HG02852 (cell line): ENCODE data around the gene DYNC1H1.
"Not testable (repeated sequence)": the region's sequence is repeated elsewhere in the genome, so short reads cannot be mapped to it uniquely, and the experiment has no call there.

Experiments used
- ATAC-seq: cut with Tn5 transposase; IDR thresholded peaks from one replicate; pipeline ENCODE4 v1.9.1; 2021; ENCODE audit warnings: mild to moderate bottlenecking, moderate library complexity; ENCODE audit not compliant: unreplicated experiment

The DYNC1H1 gene

DNA sequence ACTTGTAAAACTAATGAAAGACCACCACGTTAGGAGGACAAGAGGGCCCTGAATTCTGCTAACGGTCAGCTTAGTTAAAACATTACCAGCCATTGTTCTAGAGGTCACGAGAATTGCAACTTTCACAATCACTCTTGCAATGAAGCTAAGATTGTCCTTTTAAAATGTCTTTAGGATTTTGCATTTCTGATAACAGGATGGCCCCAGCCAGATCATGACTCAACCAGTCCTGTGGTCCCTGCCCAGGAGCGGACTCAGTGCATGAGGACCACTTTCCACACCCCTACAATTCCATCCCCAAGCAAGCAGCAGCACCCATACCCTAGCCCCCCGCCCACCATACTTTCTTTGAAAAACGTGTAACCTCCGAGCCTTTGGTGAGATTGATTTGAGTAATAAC is 93.8 kb downstream of the DYNC1H1 start:
- no peak for ATAC-seq

DNA sequence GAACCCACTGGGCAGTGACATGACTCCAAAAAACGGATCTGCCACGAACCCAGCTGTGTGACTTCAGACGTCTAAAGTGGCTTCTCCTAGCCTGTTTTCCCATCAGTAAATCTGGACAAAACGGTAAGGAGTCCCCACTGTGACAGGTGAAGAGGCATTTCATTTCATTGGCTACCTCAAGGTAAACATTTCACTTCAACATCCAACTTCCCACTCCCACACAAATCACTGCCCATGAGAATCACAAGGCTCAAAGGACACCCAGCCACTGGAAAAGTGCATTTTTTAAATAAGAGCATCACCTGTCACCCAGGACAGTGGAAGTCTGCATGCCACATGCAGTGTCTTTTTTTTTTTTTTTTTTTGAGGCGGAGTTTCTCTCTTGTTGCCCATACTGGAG is 94.6 kb downstream of the DYNC1H1 start:
- no peak for ATAC-seq

DNA sequence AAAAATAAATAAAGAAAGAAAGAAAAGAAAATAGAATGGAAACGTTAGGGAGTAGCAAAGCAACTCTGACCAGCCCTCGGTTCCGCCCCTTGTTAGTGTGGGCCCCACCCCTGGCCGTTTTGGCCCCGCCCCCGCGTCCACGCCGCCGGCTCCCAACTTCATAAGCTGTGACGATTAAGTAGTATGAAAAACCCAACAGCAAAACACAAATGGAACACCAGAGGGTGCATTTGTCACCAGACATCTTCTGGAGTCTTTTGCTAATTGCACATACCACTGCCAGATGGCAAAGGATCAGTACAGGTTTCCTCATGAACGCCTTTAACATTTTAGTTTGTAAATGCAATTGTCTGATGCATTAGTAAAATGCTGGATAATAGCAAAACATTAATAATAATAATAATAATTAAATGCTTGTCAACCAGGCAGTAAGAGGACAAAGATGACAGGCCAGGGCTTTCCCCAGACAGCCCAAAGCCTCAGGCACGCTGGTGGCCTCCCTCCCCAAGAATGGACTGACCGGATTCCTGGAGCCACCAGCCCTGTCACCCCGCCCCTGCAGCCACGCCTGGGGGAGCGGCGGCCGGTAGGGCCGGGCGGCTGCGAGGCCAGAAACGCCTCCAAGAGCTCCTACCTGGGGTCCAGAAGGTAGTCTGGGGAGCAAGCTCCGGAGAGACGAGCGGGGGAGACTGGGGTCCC is 98.9 kb downstream of the DYNC1H1 start:
- no peak for ATAC-seq

DNA sequence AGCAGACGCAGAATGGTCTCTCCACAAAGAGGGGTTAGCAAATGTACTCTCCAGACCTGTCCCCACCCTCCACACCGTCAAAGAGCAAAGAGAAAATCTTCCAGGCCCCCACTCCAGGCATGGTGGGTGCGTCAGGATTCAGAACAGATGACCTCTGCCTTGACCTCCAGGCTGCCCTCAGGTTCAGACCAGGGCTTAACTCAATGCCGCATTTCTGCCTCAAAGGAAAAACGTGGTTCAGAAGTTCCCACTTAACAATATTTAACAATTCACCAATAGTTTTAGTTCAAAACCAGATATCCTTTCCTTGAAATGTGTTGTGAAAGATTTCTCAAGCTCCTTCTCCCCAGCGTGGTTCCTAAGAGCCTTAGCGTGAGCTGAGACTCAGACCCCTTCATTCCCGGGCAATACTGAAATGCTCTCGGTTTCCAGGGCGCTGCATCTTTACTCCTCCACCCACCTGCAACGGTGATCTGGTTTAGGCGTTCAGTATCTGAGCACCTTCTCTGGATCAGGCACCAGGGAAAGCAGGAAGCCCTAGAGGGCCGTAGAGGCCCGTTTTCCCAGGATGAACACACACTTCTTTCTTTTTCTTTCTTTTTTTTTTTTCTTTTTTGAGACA is 99.5 kb downstream of the DYNC1H1 start:
- ATAC-seq = no peak

DNA sequence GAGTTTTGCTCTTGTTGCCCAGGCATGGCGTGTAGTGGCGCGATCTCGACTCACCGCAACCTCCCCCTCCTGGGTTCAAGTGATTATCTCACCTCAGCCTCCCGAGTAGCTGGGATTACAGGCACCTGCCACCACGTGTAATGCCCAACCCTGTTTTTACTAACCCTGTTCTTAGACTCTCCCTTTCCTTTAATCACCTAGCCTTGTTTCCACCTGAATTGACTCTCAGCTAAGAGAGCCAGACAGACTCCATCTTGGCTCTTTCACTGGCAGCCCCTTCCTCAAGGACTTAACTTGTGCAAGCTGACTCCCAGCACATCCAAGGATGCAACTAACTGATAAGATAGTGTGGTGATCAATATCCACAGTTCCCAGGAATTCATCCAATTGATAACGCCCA is 100.2 kb downstream of the DYNC1H1 start:
- not testable (repeated sequence) for ATAC-seq

DNA sequence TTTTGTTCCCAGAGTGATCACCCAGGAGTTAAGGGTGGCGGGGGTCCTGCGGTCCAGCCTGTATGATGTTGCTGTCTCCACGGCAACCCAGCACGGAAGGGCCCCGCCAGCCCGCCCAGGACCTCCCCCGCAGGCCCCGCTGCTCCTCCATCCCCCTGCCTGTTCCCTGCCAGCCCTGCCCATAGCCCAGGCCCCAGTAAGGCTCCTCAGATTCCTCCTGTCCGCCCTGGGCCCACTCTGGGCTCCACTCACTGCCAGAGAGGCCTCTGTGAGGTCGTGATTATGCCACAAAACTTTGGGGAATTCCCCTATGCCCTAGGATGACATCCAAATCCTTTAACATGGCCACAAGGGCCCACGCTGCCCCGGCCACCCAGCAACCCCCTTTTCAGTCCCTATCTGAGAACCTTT is 101.7 kb downstream of the DYNC1H1 start:
- ATAC-seq = no peak

DNA sequence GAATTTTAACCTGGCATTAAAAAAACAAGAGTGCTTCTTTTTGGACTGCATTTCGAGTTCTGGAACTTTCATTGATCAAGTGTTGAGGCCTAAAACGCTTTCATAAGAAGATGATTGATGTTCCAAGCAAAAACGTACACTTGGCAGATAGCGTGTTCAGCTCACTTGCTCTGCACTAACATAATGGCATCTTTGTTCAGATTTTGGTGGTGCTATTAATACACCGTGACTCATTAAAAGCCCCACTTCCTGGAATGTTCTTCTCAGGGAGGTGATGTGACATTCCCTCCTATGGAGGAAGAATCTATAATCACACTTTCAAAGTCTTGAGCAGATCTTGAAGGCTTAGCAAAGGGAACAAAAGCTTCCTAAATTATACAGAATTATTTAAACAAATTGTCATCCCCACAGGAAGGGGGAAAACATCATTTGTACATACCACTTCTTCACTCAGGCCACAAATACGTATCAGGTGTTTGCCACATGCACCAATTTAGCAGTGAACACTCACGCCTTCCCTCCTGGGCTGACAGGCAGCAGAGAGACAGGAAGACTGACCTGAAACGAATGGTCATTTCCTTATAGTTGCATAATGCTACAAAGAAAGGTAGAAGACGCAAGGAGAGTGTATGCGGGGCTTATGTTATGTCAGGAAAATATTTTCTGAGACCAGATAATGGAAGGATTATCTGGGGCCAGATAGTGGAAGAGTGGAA is 107.1 kb downstream of the DYNC1H1 start:
- no peak for ATAC-seq

DNA sequence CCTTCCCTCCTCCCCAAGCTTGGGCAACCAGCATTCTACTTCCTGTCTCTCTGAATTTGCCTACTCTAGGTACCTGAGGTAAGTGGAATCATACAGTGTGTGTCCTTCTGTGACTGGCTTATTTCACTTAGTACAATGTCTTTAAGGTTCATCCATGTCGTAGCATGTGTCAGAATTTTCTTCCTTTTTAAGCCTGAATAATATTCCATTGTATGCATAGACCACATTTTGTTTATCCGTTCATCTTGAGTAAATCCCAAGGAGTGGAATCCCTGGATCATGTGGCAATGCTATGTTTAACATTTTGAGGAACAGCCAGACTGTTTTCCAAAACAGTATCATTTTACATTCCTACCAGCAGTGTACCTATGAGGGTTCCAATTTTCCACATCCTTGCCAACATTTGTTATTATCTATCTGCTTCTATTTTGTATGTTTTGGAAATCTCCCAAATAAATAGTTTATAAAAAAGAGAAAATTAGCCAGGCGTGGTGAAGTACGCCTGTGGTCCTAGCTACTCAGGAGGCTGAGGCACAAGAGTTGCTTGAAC is 110.1 kb downstream of the DYNC1H1 start:
- no peak for ATAC-seq

DNA sequence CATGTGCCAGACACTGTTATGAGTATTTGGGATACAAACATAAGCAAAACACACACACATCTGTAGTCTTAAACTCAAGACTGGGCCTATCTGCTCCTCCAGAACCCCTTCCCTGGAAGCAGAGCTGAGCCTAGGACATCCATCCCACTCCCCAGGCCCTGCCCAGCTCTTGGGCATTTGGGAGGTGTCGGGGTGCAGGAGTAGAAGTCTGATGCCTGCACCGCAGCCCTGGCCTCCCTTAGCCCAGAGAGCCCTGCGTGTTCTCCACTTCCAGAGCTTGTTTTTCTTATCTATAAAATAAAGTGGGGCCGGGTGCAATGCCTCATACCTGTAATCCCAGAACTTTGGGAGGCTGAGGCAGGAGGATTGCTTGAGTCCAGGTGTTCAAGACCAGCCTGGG is 110.8 kb downstream of the DYNC1H1 start:
- no peak for ATAC-seq

DNA sequence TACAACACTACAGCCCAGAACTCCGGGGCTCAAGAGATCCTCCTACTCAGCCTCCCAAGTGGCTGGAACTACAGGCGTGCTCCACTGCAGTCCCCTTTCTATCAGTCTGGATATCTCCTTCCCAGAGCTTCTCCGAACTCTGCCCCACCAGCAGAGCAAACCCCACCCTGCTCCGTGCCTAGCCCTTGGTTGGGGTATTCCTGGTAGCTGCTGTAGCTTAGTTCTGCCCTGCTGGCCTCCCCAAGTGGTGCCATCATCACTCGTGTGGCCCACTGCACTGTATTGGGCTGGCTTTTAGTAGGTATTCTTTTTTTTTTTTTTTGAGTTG is 113.0 kb downstream of the DYNC1H1 start:
- no peak for ATAC-seq

DNA sequence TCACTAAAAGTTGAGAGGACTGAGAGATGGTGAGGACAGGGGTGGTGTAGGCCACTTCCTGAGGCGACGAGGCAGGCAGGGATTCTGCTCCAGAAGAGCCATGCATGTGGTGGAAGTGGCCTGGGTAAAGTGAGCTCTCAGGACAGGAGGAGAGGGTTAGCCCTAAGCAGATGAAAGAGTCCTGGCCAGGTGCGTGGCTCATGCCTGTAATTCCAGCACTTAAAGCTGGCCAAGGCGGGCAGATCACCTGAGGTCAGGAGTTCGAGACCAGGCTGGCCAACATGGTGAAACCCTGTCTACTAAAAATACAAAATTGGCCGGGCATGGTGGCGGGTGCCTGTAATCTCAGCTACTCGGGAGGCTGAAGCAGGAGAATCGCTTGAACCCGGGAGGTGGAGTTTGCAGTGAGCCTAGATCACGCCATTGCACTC is 114.0 kb downstream of the DYNC1H1 start:
- not testable (repeated sequence) for ATAC-seq

DNA sequence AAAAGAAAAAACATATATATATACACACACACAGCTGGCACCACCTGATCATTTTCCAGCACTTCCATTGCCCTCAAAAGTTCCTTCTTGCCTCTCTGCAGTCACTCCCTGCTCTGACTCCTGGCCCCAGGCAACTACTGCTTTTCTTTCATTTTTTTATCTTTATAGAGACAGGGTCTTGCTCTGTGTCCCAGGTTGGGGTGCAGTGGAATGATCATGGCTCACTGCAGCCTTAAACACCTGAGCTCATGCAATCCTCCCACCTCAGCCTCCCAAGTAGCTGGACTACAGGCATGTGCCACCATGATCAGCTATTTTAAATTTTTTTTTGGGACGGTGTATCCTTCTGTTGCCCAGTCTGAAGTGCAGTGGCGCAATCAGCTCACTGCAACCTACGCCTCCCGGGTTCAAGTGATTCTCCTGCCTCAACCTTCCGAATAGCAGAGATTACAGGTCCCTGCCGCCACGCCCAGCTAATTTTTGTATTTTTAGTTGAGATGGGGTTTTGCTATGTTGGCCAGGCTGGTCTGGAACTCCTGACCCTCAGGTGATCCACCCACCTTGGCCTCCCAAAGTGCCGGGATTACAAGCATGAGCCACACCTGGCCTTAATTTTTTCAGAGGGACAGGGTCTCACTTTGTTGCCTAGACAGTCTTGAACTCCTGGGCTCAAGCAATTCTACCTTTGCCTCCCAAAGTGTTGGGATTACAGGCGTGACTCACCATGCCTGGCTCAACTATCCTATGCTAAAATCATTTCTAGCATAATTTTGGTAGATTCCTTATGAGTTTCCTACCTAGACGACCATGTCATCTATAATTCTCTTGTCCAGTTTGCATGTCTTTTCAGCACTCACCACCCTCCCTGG is 114.7 kb downstream of the DYNC1H1 start:
- no peak for ATAC-seq

DNA sequence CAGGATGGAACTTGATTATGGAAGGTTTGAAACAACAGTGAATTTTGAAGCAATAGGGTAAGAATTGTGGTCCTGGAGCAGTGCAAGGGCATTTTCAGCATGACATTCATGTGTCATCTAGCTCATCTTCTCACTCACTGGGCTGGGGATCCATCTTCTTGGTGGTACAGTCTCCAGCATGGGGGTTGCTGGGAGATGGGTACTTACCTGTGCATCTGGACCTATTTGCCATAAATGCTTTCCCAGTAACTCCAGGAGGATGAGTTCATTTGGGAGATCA is 115.3 kb downstream of the DYNC1H1 start:
- no peak for ATAC-seq

DNA sequence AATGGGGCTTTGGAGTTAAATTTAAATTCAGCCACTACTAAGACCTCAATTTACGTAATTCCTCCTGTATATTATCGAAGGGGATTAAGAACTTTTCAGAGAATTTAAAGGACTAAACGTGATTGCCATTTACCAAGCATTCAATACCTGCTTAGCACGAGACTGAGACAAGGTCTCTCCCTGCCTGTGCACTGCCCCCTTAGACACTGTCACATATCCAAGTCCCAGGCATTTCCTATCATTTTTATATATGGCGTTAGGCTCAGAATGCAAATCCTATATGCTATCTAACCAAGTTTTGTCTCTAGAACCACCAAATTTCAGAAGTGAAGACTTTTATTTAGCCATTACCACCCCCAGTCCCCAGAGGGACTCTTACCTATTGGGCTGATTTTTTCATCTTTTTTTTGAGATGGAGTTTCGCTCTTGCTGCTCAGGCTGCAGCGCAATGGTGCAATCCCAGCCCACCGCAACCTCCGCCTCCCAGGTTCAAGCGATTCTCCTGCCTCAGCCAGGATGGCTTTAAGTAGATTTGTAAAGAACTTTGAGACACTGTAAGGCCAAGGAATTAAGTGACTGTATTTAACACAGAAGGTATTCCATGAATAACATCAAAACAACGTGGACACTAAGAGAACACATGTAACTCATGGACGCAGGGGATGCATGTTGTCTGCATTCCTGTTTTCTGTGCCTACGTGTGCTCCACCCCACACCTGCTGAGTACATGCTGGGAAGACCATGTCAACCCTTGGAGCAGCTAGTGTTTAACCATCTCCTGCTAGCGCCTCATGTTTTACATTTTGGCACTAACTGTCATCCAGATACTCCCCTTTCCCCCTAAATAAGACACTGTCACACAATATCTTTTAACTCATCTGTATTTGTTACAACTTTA is 116.1 kb downstream of the DYNC1H1 start:
- no peak for ATAC-seq

DNA sequence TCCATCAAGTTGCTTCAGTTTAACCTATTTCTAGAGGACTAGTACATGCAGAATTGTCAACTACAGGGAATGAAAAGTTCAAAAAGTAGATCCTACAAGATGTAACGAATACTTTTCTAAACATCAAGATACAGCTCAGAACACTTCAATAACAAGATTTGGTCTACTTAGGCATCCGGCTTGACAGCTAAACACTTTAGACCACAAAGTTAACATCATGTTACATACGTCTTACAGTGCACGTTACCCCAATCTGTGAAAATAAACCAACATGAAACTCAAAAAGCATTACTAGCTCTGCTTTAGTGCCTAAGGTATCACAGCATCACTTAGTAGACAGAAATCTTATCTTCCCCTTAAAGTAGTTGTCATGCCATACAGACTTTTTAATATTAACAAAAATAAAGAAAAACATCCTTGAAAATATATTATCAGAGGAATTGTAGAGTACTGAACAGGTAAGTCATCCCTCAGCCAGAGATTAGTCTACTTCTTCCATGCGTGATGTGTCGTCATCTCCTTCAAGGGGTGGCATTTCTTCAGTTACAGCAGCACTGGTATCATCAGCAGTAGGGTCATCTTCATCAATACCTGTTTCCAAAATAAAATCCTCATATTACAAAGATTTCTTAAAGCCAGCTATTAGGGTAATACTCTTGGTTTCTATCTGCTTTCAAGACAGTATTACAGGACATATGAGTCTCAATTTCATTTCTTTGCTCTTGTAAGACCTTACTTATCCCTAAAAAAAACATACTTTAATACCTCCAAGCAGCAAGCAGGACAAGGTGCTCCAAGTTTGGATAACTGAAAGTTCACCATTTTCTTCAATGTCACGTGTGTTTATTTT is 117.1 kb downstream of the DYNC1H1 start:
- no peak for ATAC-seq

DNA sequence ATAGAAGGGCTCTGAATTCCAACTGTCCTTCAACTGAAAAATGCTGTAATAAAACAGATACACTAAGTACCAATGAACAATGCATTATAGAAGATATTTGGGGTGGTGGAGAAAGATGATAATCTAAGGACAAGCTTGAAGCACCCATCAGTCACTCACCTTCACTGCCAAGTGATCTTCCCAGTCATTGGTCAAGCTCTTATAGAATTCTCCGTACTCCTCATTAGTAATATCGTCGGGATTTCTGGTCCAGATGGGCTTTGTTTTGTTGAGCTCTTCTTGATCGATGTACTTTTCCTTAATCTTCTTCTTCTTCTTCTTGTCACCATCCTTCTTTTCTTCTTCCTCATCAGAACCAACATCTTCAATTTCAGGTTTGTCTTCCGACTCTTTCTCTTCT is 120.1 kb downstream of the DYNC1H1 start:
- not testable (repeated sequence) for ATAC-seq

DNA sequence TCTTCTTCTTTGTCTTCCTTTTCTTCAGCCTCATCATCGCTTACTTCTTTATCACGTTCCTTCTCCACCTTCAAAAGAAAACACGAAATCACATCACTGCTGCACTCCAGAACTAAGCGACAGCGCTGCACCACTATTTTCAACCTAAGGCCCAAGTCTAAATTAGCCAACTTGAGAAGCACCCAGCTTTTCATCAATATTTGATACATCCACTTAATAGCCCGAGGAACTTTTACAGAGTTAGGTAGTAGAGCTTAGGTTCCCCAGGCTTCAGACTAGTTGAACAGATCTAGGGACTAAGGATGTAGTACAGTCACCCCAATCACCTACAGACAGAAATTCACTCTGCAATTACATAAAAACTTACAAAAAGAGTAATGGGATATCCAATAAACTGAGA is 120.6 kb downstream of the DYNC1H1 start:
- no peak for ATAC-seq

DNA sequence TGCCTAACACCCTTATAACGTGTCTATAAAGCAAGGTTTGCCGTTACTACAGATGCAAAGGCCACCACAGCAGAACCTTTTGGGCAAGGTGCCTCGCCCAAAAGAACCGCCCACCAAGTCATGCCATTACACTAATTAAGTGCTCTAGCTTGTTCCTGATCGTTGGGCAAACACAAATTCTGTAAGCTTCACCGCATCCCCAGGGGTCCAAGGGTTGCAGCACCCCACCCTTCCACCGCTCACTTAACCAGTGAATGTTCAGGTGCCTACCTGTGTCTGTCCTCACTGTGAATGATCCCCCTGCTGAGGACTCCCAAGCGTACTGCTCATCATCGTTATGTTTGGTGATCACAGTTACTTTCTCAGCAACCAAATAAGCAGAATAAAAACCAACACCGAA is 121.1 kb downstream of the DYNC1H1 start:
- no peak for ATAC-seq

DNA sequence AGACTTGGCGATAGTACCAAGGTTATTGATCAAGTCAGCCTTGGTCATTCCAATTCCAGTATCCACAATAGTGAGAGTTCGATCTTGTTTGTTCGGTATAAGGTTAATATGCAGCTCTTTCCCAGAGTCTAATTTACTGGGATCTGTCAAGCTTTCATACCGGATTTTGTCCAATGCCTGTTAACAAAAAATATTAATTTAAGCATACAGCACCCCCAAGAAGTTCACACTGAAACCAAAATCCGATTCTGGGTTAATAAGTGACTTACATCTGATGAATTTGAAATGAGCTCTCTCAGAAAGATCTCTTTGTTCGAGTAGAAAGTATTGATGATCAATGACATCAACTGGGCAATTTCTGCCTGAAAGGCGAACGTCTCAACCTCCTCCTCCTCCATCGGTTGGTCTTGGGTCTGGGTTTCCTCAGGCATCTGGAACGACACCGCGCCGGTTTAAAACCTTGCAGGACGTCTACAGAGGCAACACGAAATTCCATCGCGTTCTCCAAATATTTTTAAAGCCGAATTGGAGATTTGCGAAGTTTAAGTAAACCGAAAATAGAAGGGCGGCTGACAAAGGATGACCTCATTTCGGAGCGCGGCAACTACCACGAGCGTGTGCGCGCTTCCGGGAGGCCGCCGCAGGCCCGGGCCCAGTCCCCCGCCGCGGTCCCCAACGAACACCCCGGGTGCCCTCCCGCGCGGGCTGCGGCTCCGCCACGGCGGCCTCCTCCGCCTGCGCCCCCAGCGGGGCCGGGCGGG is 121.8 kb downstream of the DYNC1H1 start:
- ATAC-seq = peak; percentile 24
